Central memory CD8-positive, alpha-beta T cell (primary cell): ENCODE measurements around the gene TNPO2.

Source experiments
- ATAC-seq: fragments of 150-1000 bp; cut with Tn5 transposase; replicated peaks from 2 replicates; pipeline ENCODE4 v1.10.0; 2022; ENCODE audit warnings: mild to moderate bottlenecking, moderate FRiP score, moderate number of reproducible peaks; ENCODE audit not compliant: poor library complexity, severe bottlenecking; ENCODE audit errors: extremely low read depth
- DNase-seq, 2 donors: peaks; one replicate each; pipeline ENCODE4 v3.0.0; 2021; ENCODE audit warnings: low spot score in 2 of 2
- H3K27ac Mint-ChIP-seq: one replicate; pipeline ENCODE4 v1.8.0; 2022; ENCODE audit warnings: low read depth, mild to moderate bottlenecking, moderate library complexity, mixed read lengths
- H3K27me3 Mint-ChIP-seq: one replicate; pipeline ENCODE4 v1.8.0; 2022; ENCODE audit warnings: mixed read lengths
- H3K36me3 Mint-ChIP-seq: one replicate; pipeline ENCODE4 v1.8.0; 2022; ENCODE audit warnings: mild to moderate bottlenecking, moderate library complexity, mixed read lengths; ENCODE audit not compliant: insufficient read depth
- H3K4me1 Mint-ChIP-seq: one replicate; pipeline ENCODE4 v1.8.0; 2022; ENCODE audit warnings: mixed read lengths
- H3K4me3 Mint-ChIP-seq: one replicate; pipeline ENCODE4 v1.8.0; 2022; ENCODE audit warnings: mild to moderate bottlenecking, moderate library complexity, mixed read lengths
- H3K9me3 Mint-ChIP-seq: one replicate; pipeline ENCODE4 v1.8.0; 2022; ENCODE audit warnings: mixed read lengths

TNPO2 gene

GRCh38 chr19:12664406-12665280 is 59.1 kb downstream of the TNPO2 start:
- H3K27ac Mint-ChIP-seq: peak overlapping the region; percentile 95
- no peaks in the 10 kb centered on the region for H3K27me3 Mint-ChIP-seq
- H3K4me1 Mint-ChIP-seq: peaks cover 37% of the 10 kb centered on the region
- ATAC-seq: no peak
- peaks cover 45% of the 10 kb centered on the region for H3K36me3 Mint-ChIP-seq
- H3K4me3 Mint-ChIP-seq: peak overlapping the region; percentile 98
- no peaks in the 10 kb centered on the region for H3K9me3 Mint-ChIP-seq
- no peak for DNase-seq

- ATAC-seq (no peak), DNase-seq (no peak)
- Mint-ChIP-seq H3K4me1 (peaks cover 14% of the 10 kb centered on the region), H3K27me3 (no peaks in the 10 kb centered on the region), H3K4me3 (no peak overlapping the region), H3K9me3 (no peaks in the 10 kb centered on the region), H3K36me3 (peaks cover 58% of the 10 kb centered on the region), H3K27ac (no peak overlapping the region)
These were observed 62.8 kb downstream of the TNPO2 start for GRCh38 chr19:12660980-12661379.

- H3K9me3 Mint-ChIP-seq: no peaks in the 10 kb centered on the region
- no peak overlapping the region for H3K27ac Mint-ChIP-seq
- H3K4me1 Mint-ChIP-seq: no peaks in the 10 kb centered on the region
- H3K36me3 Mint-ChIP-seq: peaks cover 57% of the 10 kb centered on the region
- ATAC-seq (no peak), DNase-seq (no peak)
- H3K27me3 Mint-ChIP-seq: no peaks in the 10 kb centered on the region
- H3K4me3 Mint-ChIP-seq: no peak overlapping the region
These were observed 65.8 kb downstream of the TNPO2 start for GRCh38 chr19:12657966-12658365.

- no peak overlapping the region for H3K27ac Mint-ChIP-seq
- no peak overlapping the region for H3K4me3 Mint-ChIP-seq
- no peaks in the 10 kb centered on the region for H3K9me3 Mint-ChIP-seq
- ATAC-seq (no peak), DNase-seq (no peak)
- H3K27me3 Mint-ChIP-seq: no peaks in the 10 kb centered on the region
- H3K36me3 Mint-ChIP-seq: peaks cover 58% of the 10 kb centered on the region
- no peaks in the 10 kb centered on the region for H3K4me1 Mint-ChIP-seq
These were observed 66.7 kb downstream of the TNPO2 start for GRCh38 chr19:12656899-12657571.

- Mint-ChIP-seq H3K27me3 (no peaks in the 10 kb centered on the region), H3K36me3 (peaks cover 55% of the 10 kb centered on the region), H3K4me1 (no peaks in the 10 kb centered on the region), H3K9me3 (no peaks in the 10 kb centered on the region), H3K4me3 (no peak overlapping the region), H3K27ac (no peak overlapping the region)
- ATAC-seq (no peak), DNase-seq (no peak)
These were observed 68.2 kb downstream of the TNPO2 start for GRCh38 chr19:12655546-12655945.

- DNase-seq: no peak
- no peak overlapping the region for H3K4me3 Mint-ChIP-seq
- no peaks in the 10 kb centered on the region for H3K27me3 Mint-ChIP-seq
- peak overlapping the region; percentile 32 for H3K27ac Mint-ChIP-seq
- peaks cover 34% of the 10 kb centered on the region for H3K36me3 Mint-ChIP-seq
- no peaks in the 10 kb centered on the region for H3K4me1 Mint-ChIP-seq
- H3K9me3 Mint-ChIP-seq: no peaks in the 10 kb centered on the region
- ATAC-seq: no peak
These were observed 71.5 kb downstream of the TNPO2 start for GRCh38 chr19:12652219-12652618.

- DNase-seq (no peak), ATAC-seq (no peak)
- Mint-ChIP-seq H3K27me3 (no peaks in the 10 kb centered on the region), H3K4me3 (no peak overlapping the region), H3K27ac (peak overlapping the region; percentile 38), H3K36me3 (peaks cover 20% of the 10 kb centered on the region), H3K9me3 (no peaks in the 10 kb centered on the region), H3K4me1 (no peaks in the 10 kb centered on the region)
These were observed 73.8 kb downstream of the TNPO2 start for GRCh38 chr19:12649941-12650340.
